Neural progenitor cell (in vitro differentiated cells): ENCODE data around the gene PCDH9.

Source experiments
- EZH2 ChIP-seq: fragments of 200-600 bp; sonication (generic); IDR thresholded peaks from 2 replicates; pipeline ENCODE4 v1.6.1; 2017; ENCODE audit warnings: antibody characterized with exemption, mild to moderate bottlenecking, moderate library complexity
- TF ChIP-seq, protein P1 (sequence below): fragments of 200-600 bp; sonication (generic); IDR thresholded peaks from 2 replicates; pipeline ENCODE4 v1.5.1; 2017; ENCODE audit warnings: antibody characterized with exemption, mild to moderate bottlenecking

DNA sequence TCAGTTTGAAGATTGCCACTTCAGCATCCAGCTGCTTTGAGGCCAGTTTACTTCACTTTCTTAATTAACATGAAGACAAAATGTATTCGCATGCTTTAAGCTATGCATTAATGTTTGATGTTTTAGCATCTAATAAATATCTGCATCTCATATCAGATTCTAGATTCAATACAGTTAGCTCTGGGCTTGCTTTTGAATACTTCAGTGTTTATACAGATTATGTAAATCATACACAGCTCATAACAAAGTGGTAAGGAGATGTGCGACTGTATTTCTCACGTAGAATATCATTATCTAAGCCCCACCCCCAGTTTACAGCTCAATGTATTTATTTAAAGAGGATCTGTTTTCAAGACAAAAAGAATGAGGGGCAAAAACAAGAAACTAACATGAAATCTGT lies 770.5 kb downstream of the PCDH9 start:
- TF ChIP-seq, protein P1, sequence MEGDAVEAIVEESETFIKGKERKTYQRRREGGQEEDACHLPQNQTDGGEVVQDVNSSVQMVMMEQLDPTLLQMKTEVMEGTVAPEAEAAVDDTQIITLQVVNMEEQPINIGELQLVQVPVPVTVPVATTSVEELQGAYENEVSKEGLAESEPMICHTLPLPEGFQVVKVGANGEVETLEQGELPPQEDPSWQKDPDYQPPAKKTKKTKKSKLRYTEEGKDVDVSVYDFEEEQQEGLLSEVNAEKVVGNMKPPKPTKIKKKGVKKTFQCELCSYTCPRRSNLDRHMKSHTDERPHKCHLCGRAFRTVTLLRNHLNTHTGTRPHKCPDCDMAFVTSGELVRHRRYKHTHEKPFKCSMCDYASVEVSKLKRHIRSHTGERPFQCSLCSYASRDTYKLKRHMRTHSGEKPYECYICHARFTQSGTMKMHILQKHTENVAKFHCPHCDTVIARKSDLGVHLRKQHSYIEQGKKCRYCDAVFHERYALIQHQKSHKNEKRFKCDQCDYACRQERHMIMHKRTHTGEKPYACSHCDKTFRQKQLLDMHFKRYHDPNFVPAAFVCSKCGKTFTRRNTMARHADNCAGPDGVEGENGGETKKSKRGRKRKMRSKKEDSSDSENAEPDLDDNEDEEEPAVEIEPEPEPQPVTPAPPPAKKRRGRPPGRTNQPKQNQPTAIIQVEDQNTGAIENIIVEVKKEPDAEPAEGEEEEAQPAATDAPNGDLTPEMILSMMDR: no peak
- no peak for TF ChIP-seq EZH2
